ENCODE results near the gene PAIP2B. TPM values are rescaled to one million over a fixed set of nuclear protein-coding genes. Genes with fewer than 3 reads are reported as not detected.

The PAIP2B gene, protein sequence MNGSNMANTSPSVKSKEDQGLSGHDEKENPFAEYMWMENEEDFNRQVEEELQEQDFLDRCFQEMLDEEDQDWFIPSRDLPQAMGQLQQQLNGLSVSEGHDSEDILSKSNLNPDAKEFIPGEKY
- 1 to 10 TPM; 2.8 to 5.0 (median 4.0) TPM for total RNA-seq

DNA sequence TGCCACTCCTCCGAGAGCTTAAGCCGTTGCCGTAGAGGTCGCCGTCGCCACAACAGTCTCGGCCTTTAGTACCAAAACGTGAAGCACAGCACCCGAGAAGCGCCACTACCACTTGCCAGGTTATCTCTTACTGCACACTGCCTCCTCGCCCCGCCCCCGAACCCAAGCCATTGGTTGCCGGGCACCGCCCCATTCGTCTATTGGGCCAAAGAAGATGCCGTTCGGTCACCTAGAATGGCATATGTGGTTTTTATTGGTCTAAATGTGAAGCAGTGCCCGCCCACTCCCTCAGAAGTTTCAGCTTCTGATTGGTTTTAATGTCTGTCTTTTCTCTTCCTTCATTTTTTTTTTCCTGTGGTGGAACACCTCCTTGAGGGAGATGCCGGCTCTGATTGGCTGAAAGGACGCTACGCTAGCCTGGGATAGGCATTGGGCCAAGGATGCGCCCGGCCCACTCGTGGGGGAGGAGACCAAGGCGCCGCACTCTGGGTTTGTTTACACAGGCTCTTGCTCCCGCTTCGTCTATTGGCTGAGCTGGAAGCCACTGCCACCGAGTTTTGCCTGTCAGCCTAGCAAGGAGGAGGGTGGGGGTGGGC is at the start of gene PAIP2B:
TSS of gene PAIP2B (minus strand) at position 139 of the 596 bp plus-strand sequence. CDS start 24,514 bp downstream, outside the sequence.
- ATAC-seq (ENCODE audit: low FRiP score) (peak; percentile 98), DNase-seq (ENCODE audit: low spot score) (peak; percentile 96)
- TF ChIP-seq, protein P1, sequence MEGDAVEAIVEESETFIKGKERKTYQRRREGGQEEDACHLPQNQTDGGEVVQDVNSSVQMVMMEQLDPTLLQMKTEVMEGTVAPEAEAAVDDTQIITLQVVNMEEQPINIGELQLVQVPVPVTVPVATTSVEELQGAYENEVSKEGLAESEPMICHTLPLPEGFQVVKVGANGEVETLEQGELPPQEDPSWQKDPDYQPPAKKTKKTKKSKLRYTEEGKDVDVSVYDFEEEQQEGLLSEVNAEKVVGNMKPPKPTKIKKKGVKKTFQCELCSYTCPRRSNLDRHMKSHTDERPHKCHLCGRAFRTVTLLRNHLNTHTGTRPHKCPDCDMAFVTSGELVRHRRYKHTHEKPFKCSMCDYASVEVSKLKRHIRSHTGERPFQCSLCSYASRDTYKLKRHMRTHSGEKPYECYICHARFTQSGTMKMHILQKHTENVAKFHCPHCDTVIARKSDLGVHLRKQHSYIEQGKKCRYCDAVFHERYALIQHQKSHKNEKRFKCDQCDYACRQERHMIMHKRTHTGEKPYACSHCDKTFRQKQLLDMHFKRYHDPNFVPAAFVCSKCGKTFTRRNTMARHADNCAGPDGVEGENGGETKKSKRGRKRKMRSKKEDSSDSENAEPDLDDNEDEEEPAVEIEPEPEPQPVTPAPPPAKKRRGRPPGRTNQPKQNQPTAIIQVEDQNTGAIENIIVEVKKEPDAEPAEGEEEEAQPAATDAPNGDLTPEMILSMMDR (IDR thresholded peaks at IDR 0.05), result no peak

DNA sequence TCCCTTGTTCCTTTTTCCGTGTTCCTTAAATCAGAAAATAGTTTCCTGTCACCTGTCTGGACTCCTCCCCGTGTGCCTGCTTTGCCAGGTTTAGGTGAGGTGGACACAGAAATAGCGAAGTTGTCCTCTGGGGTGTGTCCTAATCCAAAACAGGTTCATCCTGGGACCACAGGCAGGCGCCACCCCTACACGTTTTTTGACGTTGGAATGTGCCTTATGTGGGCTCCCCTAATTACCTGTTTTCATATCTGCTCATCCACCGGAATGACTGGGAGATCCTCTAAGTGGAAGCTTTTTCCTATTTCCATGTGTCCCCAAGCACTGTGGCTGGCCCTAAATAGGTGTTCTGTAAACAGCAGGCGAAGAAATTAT is 49.0 kb upstream of the PAIP2B start:
- DNase-seq (ENCODE audit: low spot score), result no peak
- no peak for ATAC-seq (ENCODE audit: low FRiP score)
- TF ChIP-seq, protein P1 (IDR thresholded peaks at IDR 0.05), result no peak

DNA sequence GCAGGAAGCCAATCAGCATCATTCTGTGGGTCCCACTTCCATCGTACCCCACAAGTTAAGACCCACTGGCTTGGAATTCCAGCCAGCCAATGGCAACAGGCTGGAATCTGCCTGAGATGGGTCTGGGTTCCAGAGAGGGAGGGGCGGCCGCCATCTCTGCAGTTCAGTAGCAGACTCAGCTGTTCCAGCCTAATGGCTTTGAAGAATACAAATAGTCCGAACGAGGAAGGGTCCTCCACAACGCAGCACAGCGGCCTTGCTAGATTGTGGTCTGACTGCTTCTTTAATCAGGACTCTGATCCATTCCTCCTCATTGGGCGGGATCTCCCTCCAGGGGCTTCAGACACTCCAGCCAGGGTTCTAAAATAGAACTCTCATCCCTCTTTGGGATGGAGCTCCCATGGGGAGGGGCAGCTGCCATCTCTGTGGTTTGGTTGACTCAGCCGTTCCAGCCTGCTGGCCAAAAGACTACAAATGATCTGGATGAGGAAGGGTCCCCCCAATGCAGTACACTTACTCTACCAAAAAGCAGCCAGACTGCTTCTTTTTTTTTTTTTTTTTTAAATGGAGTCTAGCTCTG is 42.7 kb upstream of the PAIP2B start:
- DNase-seq (ENCODE audit: low spot score) (no peak), ATAC-seq (ENCODE audit: low FRiP score) (no peak)
- TF ChIP-seq, protein P1 (IDR thresholded peaks at IDR 0.05), result no peak

DNA sequence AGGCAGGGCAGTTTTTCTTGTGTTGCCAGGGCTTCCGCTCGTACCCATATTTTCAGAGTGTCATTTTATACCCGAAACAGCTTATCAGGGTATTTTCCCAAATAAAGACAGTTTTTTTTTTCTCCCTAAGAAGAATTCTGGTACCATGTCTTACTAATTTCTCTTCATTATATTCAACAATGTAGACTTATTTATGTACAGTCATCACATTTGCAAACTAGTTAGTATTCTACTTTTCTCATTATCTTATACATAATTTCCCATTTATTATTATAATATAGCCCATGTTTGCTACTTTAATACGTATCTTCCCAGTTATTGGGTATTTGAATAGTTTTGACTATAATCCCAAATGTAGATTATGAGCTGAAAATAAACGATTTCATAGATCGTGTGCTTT is 36.5 kb upstream of the PAIP2B start:
- ATAC-seq (ENCODE audit: low FRiP score), result no peak
- DNase-seq (ENCODE audit: low spot score), result no peak
- TF ChIP-seq, protein P1 (IDR thresholded peaks at IDR 0.05), result no peak

DNA sequence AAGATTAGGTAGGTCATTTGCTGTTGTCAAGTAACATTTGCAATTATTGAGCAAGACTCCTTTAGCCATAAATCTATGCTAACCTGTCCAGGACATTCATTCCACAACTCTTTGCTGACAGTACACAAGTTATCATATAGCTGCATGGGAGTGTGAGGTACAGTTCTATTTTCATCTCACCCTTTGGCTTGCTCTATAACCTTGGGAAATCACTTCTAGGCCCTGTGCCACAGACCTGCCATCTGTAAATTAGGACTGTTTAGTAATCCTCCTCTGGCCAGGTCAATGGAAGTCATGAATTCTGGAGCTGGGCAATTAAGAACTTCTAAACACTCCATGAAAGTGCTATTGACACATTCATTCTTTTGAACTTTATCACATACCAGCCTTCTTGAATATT is 34.6 kb upstream of the PAIP2B start:
- TF ChIP-seq, protein P1 (IDR thresholded peaks at IDR 0.05), result no peak
- ATAC-seq (ENCODE audit: low FRiP score) (peak; percentile 78), DNase-seq (ENCODE audit: low spot score) (no peak)

DNA sequence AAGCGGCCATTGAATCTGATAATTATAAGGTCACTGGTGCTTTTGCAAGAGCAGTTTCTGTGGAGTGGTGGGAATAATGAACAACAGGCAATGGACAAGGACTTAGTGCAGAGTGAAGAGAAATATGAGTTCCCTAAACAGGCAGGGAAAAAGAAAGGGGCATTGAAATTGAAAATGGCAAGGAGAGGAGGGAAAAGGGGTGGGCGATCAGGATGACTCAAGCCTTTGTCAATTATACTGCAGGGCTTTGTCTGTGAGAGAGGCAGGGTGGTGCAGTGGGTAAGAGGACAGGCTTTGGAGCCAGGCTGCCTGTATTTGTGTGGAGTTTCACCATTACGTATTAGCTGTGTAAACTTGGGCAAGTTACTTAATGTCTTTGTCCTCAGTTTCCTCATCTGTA is 29.5 kb upstream of the PAIP2B start:
- no peak for ATAC-seq (ENCODE audit: low FRiP score)
- TF ChIP-seq, protein P1 (IDR thresholded peaks at IDR 0.05), result no peak

DNA sequence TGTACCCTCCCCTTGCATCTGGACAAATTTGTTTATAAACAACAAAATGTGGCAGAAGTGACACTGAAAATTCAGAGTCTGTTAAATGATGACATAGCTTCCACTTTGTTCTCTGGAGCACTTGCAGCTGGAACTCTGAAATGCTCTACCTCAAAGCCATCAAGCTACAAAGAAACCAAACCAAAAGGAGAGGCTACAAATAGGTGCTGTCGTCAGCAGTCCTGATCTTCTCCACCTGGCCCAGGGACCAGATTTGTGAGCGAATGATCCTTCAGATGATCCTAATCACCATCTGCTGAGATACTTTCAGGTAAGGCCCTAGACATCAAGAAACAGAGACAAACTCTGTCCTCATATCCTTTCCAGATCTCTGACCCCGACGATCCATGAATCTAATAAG is 27.9 kb upstream of the PAIP2B start:
- TF ChIP-seq, protein P1 (IDR thresholded peaks at IDR 0.05), result no peak
- DNase-seq (ENCODE audit: low spot score) (no peak), ATAC-seq (ENCODE audit: low FRiP score) (no peak)

More for the DNA sequence above, 29.5 kb upstream of the PAIP2B start:
- DNase-seq (ENCODE audit: low spot score), result no peak
